Liver (tissue), 9 donors: ENCODE measurements around the gene CCDC15. TPM values are rescaled to one million over a fixed set of nuclear protein-coding genes. Genes with fewer than 3 reads are reported as not detected.
A peak's percentile ranks its signal among the peaks of the same experiment; 100 is the strongest.

Experiments used
- DNase-seq: peaks from one replicate; pipeline ENCODE4 v3.0.0-alpha.2; 2017; ENCODE audit warnings: low spot score
- H3K27ac ChIP-seq, 2 donors: one replicate each; pipeline ENCODE4 v1.7.0; 2013; ENCODE audit warnings: inconsistent platforms in 2 of 2, low read length in 2 of 2, control low read depth in 1 of 2, low read depth in 1 of 2, mild to moderate bottlenecking in 1 of 2
- H3K27me3 ChIP-seq, 4 donors: one replicate each; pipeline versions ENCODE4 v1.6.1 to v1.7.0; 2013; ENCODE audit warnings: low read length in 3 of 4, inconsistent platforms in 1 of 4, mild to moderate bottlenecking in 1 of 4, moderate library complexity in 1 of 4; ENCODE audit not compliant: control insufficient read depth in 4 of 4, insufficient read depth in 4 of 4
- H3K36me3 ChIP-seq, 4 donors: one replicate each; pipeline versions ENCODE4 v1.6.1 to v1.7.0; 2013; ENCODE audit warnings: low read length in 3 of 4, mild to moderate bottlenecking in 3 of 4, low read depth in 1 of 4, moderate library complexity in 1 of 4; ENCODE audit not compliant: control insufficient read depth in 4 of 4, insufficient read depth in 3 of 4
- H3K4me1 ChIP-seq, 4 donors: one replicate each; pipeline versions ENCODE4 v1.6.1 to v1.7.0; 2013; ENCODE audit warnings: low read length in 3 of 4, mild to moderate bottlenecking in 3 of 4, moderate library complexity in 1 of 4; ENCODE audit not compliant: control insufficient read depth in 4 of 4, insufficient read depth in 4 of 4
- H3K4me3 ChIP-seq, 3 donors: one replicate each; pipeline versions ENCODE4 v1.6.1 to v1.7.0; 2013; ENCODE audit warnings: low read length in 3 of 3, control low read depth in 1 of 3, low read depth in 1 of 3, mild to moderate bottlenecking in 1 of 3
- H3K9ac ChIP-seq, 2 donors: one replicate each; pipeline ENCODE4 v1.7.0; 2013; ENCODE audit warnings: low read length in 2 of 2, mild to moderate bottlenecking in 2 of 2, moderate library complexity in 2 of 2, control low read depth in 1 of 2, low read depth in 1 of 2
- H3K9me3 ChIP-seq, 4 donors: one replicate each; pipeline versions ENCODE4 v1.6.1 to v1.7.0; 2013; ENCODE audit warnings: low read length in 3 of 4; ENCODE audit not compliant: control insufficient read depth in 4 of 4
- ATF3 ChIP-seq: IDR thresholded peaks from 2 replicates; pipeline ENCODE4 v1.6.1; 2016; ENCODE audit warnings: antibody characterized with exemption
- FOXA1 ChIP-seq: IDR thresholded peaks from 2 replicates; pipeline ENCODE4 v1.6.1; 2016; ENCODE audit warnings: antibody characterized with exemption
- FOXA2 ChIP-seq: IDR thresholded peaks from 2 replicates; pipeline ENCODE4 v1.6.1; 2016; ENCODE audit warnings: antibody characterized with exemption
- GABPA ChIP-seq, 2 donors: IDR thresholded peaks in 1 of 2; conservative IDR thresholded peaks in 1 of 2; 2 replicates each; pipeline ENCODE4 v1.6.1; 2016; ENCODE audit warnings: antibody characterized with exemption in 2 of 2, mild to moderate bottlenecking in 1 of 2, moderate library complexity in 1 of 2
- HNF4A ChIP-seq, 2 donors: conservative IDR thresholded peaks; 2 replicates each; pipeline ENCODE4 v1.6.1; 2016; ENCODE audit warnings: antibody characterized with exemption in 2 of 2, mild to moderate bottlenecking in 2 of 2
- HNF4G ChIP-seq: IDR thresholded peaks from 2 replicates; pipeline ENCODE4 v1.6.1; 2016; ENCODE audit warnings: antibody characterized with exemption
- JUND ChIP-seq, 2 donors: IDR thresholded peaks; 2 replicates each; pipeline ENCODE4 v1.6.1; 2016; ENCODE audit warnings: antibody characterized with exemption in 2 of 2
- MAX ChIP-seq: IDR thresholded peaks from 2 replicates; pipeline ENCODE4 v1.6.1; 2016; ENCODE audit warnings: antibody characterized with exemption
- NR2F2 ChIP-seq: IDR thresholded peaks from 2 replicates; pipeline ENCODE4 v1.6.1; 2016; ENCODE audit warnings: antibody characterized with exemption
- RAD21 ChIP-seq, 2 donors: IDR thresholded peaks; 2 replicates each; pipeline ENCODE4 v1.6.1; 2016; ENCODE audit warnings: antibody characterized with exemption in 2 of 2, mild to moderate bottlenecking in 2 of 2
- SP1 ChIP-seq: IDR thresholded peaks from 2 replicates; pipeline ENCODE4 v1.6.1; 2018; ENCODE audit warnings: antibody characterized with exemption, mild to moderate bottlenecking
- TAF1 ChIP-seq: conservative IDR thresholded peaks from 2 replicates; pipeline ENCODE4 v1.6.1; 2016; ENCODE audit warnings: antibody characterized with exemption, mild to moderate bottlenecking
- YY1 ChIP-seq: IDR thresholded peaks from 2 replicates; pipeline ENCODE4 v1.6.1; 2016; ENCODE audit warnings: antibody characterized with exemption, mild to moderate bottlenecking
- WGBS: extraction: QIAGEN DNeasy Blood & Tissue Kit; methylation state at CpG from one replicate; pipeline ENCODE4 v1.1.7; 2013; 5-methylcytosine and 5-hydroxymethylcytosine counted together
- polyA plus RNA-seq, 2 donors: library from polyadenylated mRNA; stranded (reverse) in 1 of 2; unstranded in 1 of 2; fragments of 200-250 nt in 1 of 2; fragments of >200 nt in 1 of 2; fragmentation: Nextera tagmentation in 1 of 2; extraction: Ambion mirVana in 1 of 2; gene quantifications; one replicate each; pipeline versions ENCODE4 v1.2.1 to v1.2.3, GENCODE V29; 2013 to 2015
- total RNA-seq, 2 donors: library from RNA; depleted of rRNA; stranded (reverse); fragments of >200 nt; gene quantifications; one replicate each; pipeline ENCODE4 v1.2.3, GENCODE V29; 2014
- TF ChIP-seq, protein P1 (sequence below): fragments of 150-350 bp; IDR thresholded peaks from 2 replicates; pipeline ENCODE4 v1.5.1; 2017; ENCODE audit warnings: improper control_type of control experiment, low read depth, low read length; ENCODE audit not compliant: missing input control
- donor health status: healthy.
- donor health status: healthy.
- donor health status: healthy.
- donor health status: healthy.
- donor health status: healthy.

CCDC15 gene
- total and polyA plus RNA-seq, 4 donors, result 0.35 to 3.5 (median 0.88) TPM

GRCh38 chr11:124917115-124917637 lies 36.8 kb upstream of the CCDC15 start:
- no peak overlapping the region for H3K4me3 ChIP-seq
- no peaks in the 10 kb centered on the region for H3K36me3 ChIP-seq
- DNase-seq, result no peak
- peaks cover 2 to 24% (median 15%) of the 10 kb centered on the region in 4 donors for H3K4me1 ChIP-seq
- WGBS, result 90% methylated on average over 6 of the region's 6 CpGs
- TF ChIP-seq RAD21 (IDR thresholded peaks at IDR 0.05) (no peak), NR2F2 (no peak), FOXA2 (no peak), HNF4A (conservative IDR thresholded peaks at IDR 0.05) (no peak), YY1 (no peak), GABPA (IDR thresholded peaks at IDR 0.05 in 1 of 2, conservative IDR thresholded peaks at IDR 0.05 in 1 of 2) (no peak), JUND (IDR thresholded peaks at IDR 0.05) (no peak), SP1 (no peak), TAF1 (no peak), ATF3 (no peak), HNF4G (no peak), FOXA1 (no peak), MAX (no peak)
- TF ChIP-seq, protein P1, sequence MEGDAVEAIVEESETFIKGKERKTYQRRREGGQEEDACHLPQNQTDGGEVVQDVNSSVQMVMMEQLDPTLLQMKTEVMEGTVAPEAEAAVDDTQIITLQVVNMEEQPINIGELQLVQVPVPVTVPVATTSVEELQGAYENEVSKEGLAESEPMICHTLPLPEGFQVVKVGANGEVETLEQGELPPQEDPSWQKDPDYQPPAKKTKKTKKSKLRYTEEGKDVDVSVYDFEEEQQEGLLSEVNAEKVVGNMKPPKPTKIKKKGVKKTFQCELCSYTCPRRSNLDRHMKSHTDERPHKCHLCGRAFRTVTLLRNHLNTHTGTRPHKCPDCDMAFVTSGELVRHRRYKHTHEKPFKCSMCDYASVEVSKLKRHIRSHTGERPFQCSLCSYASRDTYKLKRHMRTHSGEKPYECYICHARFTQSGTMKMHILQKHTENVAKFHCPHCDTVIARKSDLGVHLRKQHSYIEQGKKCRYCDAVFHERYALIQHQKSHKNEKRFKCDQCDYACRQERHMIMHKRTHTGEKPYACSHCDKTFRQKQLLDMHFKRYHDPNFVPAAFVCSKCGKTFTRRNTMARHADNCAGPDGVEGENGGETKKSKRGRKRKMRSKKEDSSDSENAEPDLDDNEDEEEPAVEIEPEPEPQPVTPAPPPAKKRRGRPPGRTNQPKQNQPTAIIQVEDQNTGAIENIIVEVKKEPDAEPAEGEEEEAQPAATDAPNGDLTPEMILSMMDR, result no peak
- no peak overlapping the region for H3K27ac ChIP-seq
- no peak overlapping the region for H3K9ac ChIP-seq
- no peaks in the 10 kb centered on the region for H3K9me3 ChIP-seq
- H3K27me3 ChIP-seq, result no peaks in the 10 kb centered on the region

DNA sequence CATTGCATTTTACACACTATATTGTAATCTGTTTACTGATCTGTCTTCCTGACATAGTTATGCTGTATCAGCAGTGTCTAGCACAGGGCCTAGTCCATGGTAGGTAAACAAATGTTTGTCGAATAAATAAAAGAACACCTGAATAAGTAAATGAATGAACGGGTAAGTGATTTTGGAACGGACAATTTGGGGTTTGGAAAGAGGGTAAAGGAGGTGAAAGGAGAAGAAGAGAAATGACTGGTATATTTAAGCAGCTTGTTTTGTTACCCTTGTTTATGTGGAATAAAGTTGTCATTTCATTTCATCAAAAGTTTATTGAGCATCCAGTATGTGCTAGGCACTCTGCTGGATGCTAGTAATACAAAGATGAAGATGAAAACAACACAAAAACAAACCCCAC lies 35.1 kb upstream of the CCDC15 start, which contains the start of gene HEPN1:
Gene HEPN1, plus strand, starts transcription at position 301 of the 400 bp plus-strand sequence.
- Histone ChIP-seq H3K4me1 (peaks cover 2 to 24% (median 15%) of the 10 kb centered on the region in 4 donors), H3K36me3 (no peaks in the 10 kb centered on the region), H3K4me3 (no peak within 1 kb of the TSS), H3K9me3 (no peaks in the 10 kb centered on the region), H3K27ac (no peak within 1 kb of the TSS), H3K9ac (no peak within 1 kb of the TSS), H3K27me3 (no peaks in the 10 kb centered on the region)
- DNase-seq, result no peak
- TF ChIP-seq JUND (IDR thresholded peaks at IDR 0.05) (no peak), HNF4A (conservative IDR thresholded peaks at IDR 0.05) (peak in 1 of 2 donors; percentile 12)
- WGBS, result 35% methylated on average over 3 of the region's 3 CpGs

DNA sequence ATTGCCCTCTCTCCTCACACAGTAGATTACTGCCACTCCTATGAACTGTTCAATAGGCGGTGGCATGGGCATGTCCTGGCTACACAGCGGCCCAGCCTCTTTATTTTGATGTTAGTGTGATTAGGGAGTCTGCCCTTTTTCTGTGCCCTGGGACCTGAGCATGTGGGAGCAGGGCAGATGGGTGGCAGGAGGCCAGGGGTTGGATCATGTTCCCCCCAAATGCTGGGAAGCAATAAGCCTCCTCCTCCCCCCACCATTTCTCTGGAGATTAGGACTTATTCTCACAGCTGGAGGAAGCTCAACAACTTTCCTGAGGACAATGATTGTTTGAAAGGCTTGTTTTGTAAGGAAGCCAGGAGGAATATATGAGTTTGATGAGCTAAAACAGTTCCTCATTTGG lies 34.1 kb upstream of the CCDC15 start:
- 92% methylated on average over 2 of the region's 2 CpGs for WGBS
- no peaks in the 10 kb centered on the region for H3K9me3 ChIP-seq
- DNase-seq, result no peak
- no peak overlapping the region for H3K9ac ChIP-seq
- H3K27me3 ChIP-seq, result no peaks in the 10 kb centered on the region
- H3K27ac ChIP-seq, result no peak overlapping the region
- no peak for TF ChIP-seq FOXA1
- H3K36me3 ChIP-seq, result no peaks in the 10 kb centered on the region
- H3K4me1 ChIP-seq, result peaks cover 2 to 24% (median 15%) of the 10 kb centered on the region in 4 donors
- H3K4me3 ChIP-seq, result no peak overlapping the region
